Mammary epithelial cell (primary cell): ENCODE results near the gene FRS2.

Experiments used
- CTCF ChIP-seq, 2 donors: IDR thresholded peaks in 1 of 2; conservative IDR thresholded peaks in 1 of 2; 2 replicates each; pipeline ENCODE4 v1.5.1; 2011 to 2012; ENCODE audit warnings: inconsistent platforms in 2 of 2, low read length in 2 of 2, mild to moderate bottlenecking in 2 of 2, control low read depth in 1 of 2, low read depth in 1 of 2; ENCODE audit not compliant: insufficient read depth in 1 of 2; ENCODE audit errors: extremely low read depth in 1 of 2
- EZH2 ChIP-seq: IDR thresholded peaks from 2 replicates; pipeline ENCODE4 v1.6.1; 2012; ENCODE audit warnings: low read length, inconsistent platforms, borderline replicate concordance

DNA sequence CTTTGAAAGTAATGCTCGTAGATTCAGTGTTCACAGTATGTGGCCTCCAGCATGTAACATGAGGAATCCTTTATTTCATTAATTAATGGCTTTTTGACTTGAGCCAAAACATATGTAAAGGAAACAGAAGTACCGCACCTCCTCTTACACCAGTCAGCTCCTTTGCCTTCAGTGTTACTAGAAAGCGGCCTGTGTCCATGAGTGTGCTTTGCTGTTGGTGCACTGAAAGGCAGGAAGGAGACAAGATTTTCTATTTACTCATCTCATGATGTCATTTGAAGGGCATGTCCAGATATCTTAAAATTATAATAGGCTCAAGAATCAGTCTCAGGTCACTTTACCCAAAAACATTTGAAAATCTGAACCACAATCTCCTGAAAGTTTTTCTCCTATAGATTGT, 105.2 kb downstream of the FRS2 start:
- no peak for TF ChIP-seq CTCF (conservative IDR thresholded peaks at IDR 0.05 in 1 of 2, IDR thresholded peaks at IDR 0.05 in 1 of 2; ENCODE audit: extremely low read depth in 1 of 2, insufficient read depth in 1 of 2, low read depth in 1 of 2, low read length in 2 of 2)
- no peak for TF ChIP-seq EZH2
